Skeletal muscle tissue (tissue), 4 donors: ENCODE results near the gene PBX4. TPM values are rescaled to one million over a fixed set of nuclear protein-coding genes. Genes with fewer than 3 reads are reported as not detected.

ENCODE experiments used
- H3K27ac ChIP-seq: one replicate; pipeline ENCODE4 v1.7.0; 2013; ENCODE audit warnings: mild to moderate bottlenecking, low read depth, low read length, inconsistent platforms
- H3K27me3 ChIP-seq, 3 donors: one replicate each; pipeline ENCODE4 v1.7.0; 2013; ENCODE audit warnings: low read length in 3 of 3; ENCODE audit not compliant: control insufficient read depth in 3 of 3, insufficient read depth in 3 of 3
- H3K36me3 ChIP-seq, 3 donors: one replicate each; pipeline ENCODE4 v1.7.0; 2013; ENCODE audit warnings: low read length in 3 of 3; ENCODE audit not compliant: control insufficient read depth in 3 of 3, insufficient read depth in 3 of 3
- H3K4me1 ChIP-seq, 3 donors: one replicate each; pipeline ENCODE4 v1.7.0; 2013; ENCODE audit warnings: low read length in 3 of 3, mild to moderate bottlenecking in 3 of 3; ENCODE audit not compliant: control insufficient read depth in 3 of 3, insufficient read depth in 3 of 3
- H3K4me3 ChIP-seq, 3 donors: one replicate each; pipeline ENCODE4 v1.7.0; 2013; ENCODE audit warnings: low read length in 3 of 3
- H3K9ac ChIP-seq, 3 donors: one replicate each; pipeline ENCODE4 v1.7.0; 2013; ENCODE audit warnings: low read length in 3 of 3, mild to moderate bottlenecking in 3 of 3, moderate library complexity in 2 of 3, low read depth in 1 of 3
- H3K9me3 ChIP-seq, 3 donors: one replicate each; pipeline ENCODE4 v1.7.0; 2013; ENCODE audit warnings: low read length in 3 of 3; ENCODE audit not compliant: control insufficient read depth in 3 of 3
- total RNA-seq: library from RNA; depleted of rRNA; stranded (reverse); fragments of >200 nt; gene quantifications from one replicate; pipeline ENCODE4 v1.2.3, GENCODE V29; 2014
- donor health status: Osteomylitis.

Gene PBX4
- total RNA-seq, 1 donor from 2014 or later: 1.6 TPM

DNA sequence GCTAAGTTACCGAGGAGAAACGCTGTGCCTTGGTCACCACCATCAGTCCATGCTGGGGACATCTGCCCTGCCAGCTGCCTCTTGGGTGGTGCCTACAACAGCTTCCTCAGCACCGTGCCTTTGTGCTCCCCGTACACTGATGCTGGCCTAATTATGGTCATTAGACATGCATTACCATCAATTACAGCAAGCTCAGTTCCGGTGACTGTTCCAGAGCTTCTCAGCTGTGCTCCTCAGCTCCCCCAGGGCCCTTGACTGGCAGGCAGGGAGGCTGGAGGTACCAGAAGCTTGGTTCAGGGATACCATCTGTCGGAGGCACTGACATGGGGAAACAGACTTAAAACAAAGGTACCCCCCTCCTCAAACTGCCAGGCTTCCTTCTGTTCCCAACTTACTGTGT, 40.2 kb downstream of the PBX4 start:
- no peak overlapping the region for H3K27ac ChIP-seq
- H3K36me3 ChIP-seq: no peaks in the 10 kb centered on the region
- H3K4me3 ChIP-seq: no peak overlapping the region
- no peak overlapping the region for H3K9ac ChIP-seq
- no peaks in the 10 kb centered on the region for H3K9me3 ChIP-seq
- H3K4me1 ChIP-seq: no peaks in the 10 kb centered on the region
- no peaks in the 10 kb centered on the region for H3K27me3 ChIP-seq

DNA sequence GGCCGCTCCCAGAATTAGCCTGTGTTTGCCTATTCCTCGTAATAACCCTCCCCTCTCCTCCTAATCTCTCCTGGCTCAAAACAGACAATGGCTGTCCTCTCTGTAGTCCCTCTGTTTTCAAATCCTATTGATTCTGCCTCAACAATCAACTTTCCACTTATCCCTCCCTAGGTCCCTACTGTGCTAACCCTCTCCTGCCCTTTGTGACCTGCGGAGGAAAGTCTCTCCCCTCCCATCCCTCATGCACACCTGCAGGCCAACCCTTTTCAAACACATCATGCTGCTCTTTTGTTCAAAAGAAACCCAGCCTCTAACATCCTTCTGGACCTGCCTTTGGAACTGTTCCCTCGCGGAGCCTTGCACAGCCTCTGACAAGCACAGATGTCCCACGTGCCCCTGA, 43.1 kb downstream of the PBX4 start:
- Histone ChIP-seq H3K9ac (no peak overlapping the region), H3K27me3 (no peaks in the 10 kb centered on the region), H3K9me3 (no peaks in the 10 kb centered on the region), H3K4me1 (no peaks in the 10 kb centered on the region), H3K36me3 (no peaks in the 10 kb centered on the region), H3K27ac (no peak overlapping the region), H3K4me3 (no peak overlapping the region)

DNA sequence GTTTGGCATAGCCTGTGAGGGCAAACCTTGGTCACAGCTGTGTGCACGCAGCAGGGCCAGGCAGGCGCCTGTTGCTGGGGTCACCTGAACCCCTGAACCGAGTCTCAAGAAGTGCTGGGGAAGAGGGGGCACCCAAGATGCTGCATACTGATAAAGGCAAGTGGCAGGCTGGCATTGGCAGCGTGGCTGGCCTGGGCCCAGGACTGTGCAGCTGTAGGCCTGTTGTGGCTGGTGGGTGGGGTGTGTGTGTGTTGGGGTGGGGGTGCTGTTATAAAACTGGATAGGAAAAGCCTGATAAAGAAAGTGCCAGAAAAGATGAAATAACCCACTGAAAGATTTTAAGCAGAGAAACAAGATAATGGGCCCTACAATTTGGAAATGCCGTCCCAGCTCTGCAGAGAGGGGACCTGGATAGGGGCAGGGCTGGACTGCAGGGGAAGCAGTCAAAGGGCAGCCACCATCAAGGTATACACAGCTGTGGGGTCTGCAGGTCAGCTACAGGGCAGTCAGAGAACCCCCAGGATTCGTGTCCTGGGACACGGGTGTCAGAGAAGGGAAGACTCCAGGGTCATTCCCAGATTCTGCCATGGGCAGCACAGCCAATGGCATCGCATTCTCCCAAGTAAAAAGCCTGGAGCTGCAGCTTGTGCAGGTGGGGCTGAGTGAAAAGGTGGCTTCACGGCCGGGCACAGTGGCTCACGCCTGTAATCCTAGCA, 47.3 kb downstream of the PBX4 start:
- no peak overlapping the region for H3K4me3 ChIP-seq
- no peaks in the 10 kb centered on the region for H3K36me3 ChIP-seq
- H3K4me1 ChIP-seq: no peaks in the 10 kb centered on the region
- H3K27ac ChIP-seq: no peak overlapping the region
- H3K27me3 ChIP-seq: no peaks in the 10 kb centered on the region
- no peaks in the 10 kb centered on the region for H3K9me3 ChIP-seq
- no peak overlapping the region for H3K9ac ChIP-seq

DNA sequence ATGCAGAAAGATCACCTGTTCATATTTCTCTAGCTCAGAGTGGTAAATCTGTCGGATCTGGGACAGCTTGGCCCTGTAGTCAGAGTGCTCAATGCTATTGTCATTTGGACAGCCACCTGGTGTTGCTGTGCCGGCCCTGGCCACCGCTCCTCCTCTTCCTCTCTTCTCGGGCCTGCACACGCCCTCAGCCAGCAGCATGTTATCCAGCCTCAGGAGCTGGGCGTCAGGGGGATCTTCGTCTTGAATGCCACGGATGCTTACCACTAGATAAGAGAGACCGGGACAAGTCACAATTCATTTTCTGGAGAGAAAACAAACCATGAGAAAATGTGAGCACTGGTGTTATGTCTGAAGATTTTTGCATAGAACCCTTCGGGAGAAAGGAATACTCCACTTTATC, 47.9 kb downstream of the PBX4 start:
- Histone ChIP-seq H3K9ac (no peak overlapping the region), H3K4me1 (no peaks in the 10 kb centered on the region), H3K4me3 (no peak overlapping the region), H3K27me3 (no peaks in the 10 kb centered on the region), H3K9me3 (no peaks in the 10 kb centered on the region), H3K27ac (no peak overlapping the region), H3K36me3 (no peaks in the 10 kb centered on the region)

DNA sequence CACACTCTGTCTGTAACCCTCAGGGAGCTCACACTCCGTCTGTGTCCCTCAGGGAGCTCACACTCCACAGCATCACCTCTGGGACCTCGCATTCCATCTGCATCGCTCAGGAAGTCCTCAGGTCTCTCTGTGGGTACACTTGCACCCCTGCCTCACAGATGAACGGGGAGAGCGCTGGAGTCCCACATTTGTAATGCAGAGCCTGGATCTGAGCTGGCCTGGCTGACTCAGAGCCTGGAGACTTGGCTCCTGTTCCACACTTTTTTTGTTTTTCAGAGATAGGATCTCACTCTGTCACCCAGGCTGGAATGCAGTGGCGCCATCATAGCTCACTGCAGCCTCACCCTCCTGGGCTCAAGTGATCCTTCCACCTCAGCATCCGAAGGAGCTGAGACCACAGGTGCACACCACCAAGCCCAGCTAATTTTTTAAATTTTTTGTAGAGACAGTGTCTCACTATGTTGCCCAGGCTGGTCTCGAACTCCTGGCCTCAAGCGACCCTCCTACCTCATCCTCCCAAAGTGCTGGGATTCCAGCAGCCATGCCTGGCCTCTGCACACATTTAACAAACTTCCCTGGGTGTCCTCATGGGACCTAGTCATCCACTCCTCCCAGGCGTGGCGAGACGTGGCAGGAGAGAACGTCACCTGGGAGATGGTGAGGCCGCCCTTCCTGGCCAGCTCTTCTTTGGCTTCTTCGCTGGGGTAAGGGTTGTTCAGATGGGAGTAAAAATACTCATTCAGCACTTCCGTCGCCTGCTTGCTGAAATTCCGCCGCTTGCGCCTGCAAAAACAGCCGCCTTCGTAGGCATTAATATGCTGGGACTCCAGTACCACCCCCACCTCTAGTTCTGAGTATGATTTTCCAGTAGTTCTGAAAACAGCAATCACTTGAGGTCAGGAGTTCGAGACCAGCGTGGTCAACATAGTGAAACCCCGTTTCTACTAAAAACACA, 49.4 kb downstream of the PBX4 start:
- no peak overlapping the region for H3K4me3 ChIP-seq
- H3K27me3 ChIP-seq: no peaks in the 10 kb centered on the region
- no peaks in the 10 kb centered on the region for H3K9me3 ChIP-seq
- H3K27ac ChIP-seq: no peak overlapping the region
- H3K9ac ChIP-seq: no peak overlapping the region
- H3K4me1 ChIP-seq: no peaks in the 10 kb centered on the region
- H3K36me3 ChIP-seq: no peaks in the 10 kb centered on the region

DNA sequence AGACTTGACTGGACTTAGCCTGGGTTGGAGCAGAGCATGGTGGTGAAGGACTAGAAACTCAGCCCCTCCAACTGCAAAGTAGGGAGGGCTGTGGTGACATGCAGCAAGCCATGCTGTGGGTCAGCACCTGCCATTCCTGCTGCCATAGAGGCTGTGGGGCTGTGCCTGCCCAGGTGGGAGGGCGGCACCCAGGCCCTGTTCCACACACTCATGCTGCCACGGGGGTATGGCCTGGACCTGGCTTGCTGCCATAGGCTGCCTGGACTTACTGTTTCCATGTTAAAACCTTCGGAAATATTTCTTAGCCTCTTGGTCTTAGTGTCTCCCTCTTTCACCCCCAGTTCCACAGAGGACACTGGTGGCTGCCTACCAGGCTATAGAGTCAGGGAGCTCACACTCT, 51.1 kb downstream of the PBX4 start:
- H3K9ac ChIP-seq: no peak overlapping the region
- H3K36me3 ChIP-seq: no peaks in the 10 kb centered on the region
- no peak overlapping the region for H3K4me3 ChIP-seq
- H3K9me3 ChIP-seq: no peaks in the 10 kb centered on the region
- H3K27me3 ChIP-seq: no peaks in the 10 kb centered on the region
- H3K27ac ChIP-seq: no peak overlapping the region
- no peaks in the 10 kb centered on the region for H3K4me1 ChIP-seq

DNA sequence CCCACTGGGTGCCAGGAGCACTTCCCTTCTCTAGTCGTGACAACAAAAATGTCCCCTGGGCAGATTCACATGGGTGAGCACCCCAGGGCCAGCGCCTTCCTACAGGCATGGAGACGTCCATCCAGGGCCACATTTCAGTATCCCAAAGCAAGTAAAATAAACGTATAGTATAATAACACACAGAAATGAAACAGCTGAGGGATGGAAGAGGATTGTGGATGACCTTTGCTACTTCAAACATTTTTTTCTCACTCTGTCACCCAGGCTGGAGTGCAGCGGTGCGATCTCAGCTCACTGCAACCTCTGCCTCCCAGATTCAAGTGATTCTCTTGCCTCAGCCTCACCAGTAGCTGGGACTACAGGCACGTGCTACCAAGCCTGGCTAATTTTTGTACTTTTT, 52.2 kb downstream of the PBX4 start:
- Histone ChIP-seq H3K9ac (no peak overlapping the region), H3K4me3 (no peak overlapping the region), H3K27ac (no peak overlapping the region), H3K4me1 (no peaks in the 10 kb centered on the region), H3K36me3 (no peaks in the 10 kb centered on the region), H3K27me3 (no peaks in the 10 kb centered on the region), H3K9me3 (no peaks in the 10 kb centered on the region)

DNA sequence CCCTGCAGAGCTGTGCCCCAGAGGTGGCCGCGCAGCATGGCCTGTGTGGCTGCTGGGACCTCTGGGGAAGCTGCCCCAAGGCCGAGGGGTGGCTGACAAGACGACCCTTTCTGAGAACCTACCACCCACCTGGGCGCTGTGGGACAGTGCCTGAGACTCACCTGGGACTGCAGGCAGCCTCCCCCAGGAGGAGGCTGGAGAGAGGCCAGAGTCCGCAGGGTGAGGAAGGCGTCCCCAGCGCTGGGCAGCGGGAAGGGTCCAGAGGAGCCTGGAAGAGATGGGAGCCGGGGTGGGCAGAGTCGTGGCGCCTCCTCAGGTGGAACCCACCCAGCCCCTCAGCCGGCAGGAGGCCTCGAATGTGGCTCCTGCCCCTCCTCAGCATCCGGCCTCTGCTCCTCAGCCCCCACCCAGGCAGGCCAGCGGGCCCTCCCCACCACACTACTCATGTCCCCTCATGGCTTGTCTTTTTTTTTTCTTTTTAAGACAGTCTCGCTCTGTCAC, 55.1 kb downstream of the PBX4 start:
- no peak overlapping the region for H3K4me3 ChIP-seq
- H3K4me1 ChIP-seq: no peaks in the 10 kb centered on the region
- no peak overlapping the region for H3K9ac ChIP-seq
- no peaks in the 10 kb centered on the region for H3K9me3 ChIP-seq
- no peaks in the 10 kb centered on the region for H3K36me3 ChIP-seq
- H3K27me3 ChIP-seq: peaks cover 0 to 4% (median 0%) of the 10 kb centered on the region in 3 donors
- H3K27ac ChIP-seq: no peak overlapping the region

DNA sequence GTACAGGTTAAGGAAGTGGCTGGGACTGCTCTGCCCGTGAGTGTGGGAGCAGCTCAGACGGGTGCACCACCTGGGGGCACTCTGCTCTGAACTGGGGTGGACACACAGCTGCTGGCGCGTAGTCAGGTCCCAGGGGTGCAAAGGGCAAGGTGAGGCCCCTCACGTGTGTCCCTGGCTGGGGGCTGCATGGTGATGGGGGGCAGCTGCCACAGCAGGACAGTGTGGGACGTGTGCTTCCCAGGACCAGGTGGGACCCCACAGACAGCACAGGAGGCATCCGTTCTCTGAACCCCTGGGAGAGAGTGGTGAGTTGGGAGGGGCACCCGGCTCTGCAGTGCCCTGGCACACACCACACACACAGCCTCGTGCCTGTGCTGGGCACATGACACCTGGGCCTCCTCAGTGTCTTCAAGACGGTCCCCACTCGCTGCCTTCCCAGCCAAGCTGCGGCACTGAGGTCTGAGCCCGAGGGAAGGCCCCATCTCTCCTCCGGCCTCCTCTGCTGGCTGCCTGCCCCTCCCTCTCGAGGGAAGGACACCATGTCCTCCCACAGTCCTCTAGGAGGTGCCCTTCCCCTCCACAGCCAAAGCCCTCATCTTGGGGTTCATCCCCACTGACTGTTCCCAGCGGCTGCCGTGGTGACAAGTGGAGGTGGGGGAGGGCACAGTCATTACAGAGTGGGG, 55.7 kb downstream of the PBX4 start:
- Histone ChIP-seq H3K9me3 (no peaks in the 10 kb centered on the region), H3K4me1 (no peaks in the 10 kb centered on the region), H3K27me3 (peaks cover 0 to 4% (median 0%) of the 10 kb centered on the region in 3 donors), H3K27ac (no peak overlapping the region), H3K36me3 (no peaks in the 10 kb centered on the region), H3K4me3 (no peak overlapping the region), H3K9ac (no peak overlapping the region)
